Hepatocyte (in vitro differentiated cells): ENCODE results near the gene TPRN. TPM values are rescaled to one million over a fixed set of nuclear protein-coding genes. Genes with fewer than 3 reads are reported as not detected.

Source experiments
- DNase-seq: peaks from one replicate; pipeline ENCODE4 v3.0.0-alpha.2; 2016; ENCODE audit warnings: low spot score
- H2AFZ ChIP-seq: fragments of 200-600 bp; sonication (generic); 2 replicates; pipeline ENCODE4 v1.6.0; 2016; ENCODE audit warnings: antibody characterized with exemption, mild to moderate bottlenecking
- H3K27ac ChIP-seq: fragments of 200-600 bp; sonication (generic); 2 replicates; pipeline ENCODE4 v1.5.1; 2016; ENCODE audit warnings: mild to moderate bottlenecking
- H3K27me3 ChIP-seq: fragments of 200-600 bp; sonication (generic); 2 replicates; pipeline ENCODE4 v1.6.1; 2016
- H3K36me3 ChIP-seq: fragments of 200-600 bp; sonication (generic); replicated peaks from 2 replicates; pipeline ENCODE4 v1.5.1; 2016; ENCODE audit warnings: low read depth; ENCODE audit not compliant: insufficient read depth
- H3K4me1 ChIP-seq: fragments of 200-600 bp; sonication (generic); 2 replicates; pipeline ENCODE4 v1.5.1; 2016; ENCODE audit warnings: mild to moderate bottlenecking, moderate library complexity; ENCODE audit not compliant: insufficient read depth
- H3K4me2 ChIP-seq: fragments of 200-600 bp; sonication (generic); 2 replicates; pipeline ENCODE4 v1.6.0; 2016
- H3K4me3 ChIP-seq: fragments of 200-600 bp; sonication (generic); 2 replicates; pipeline ENCODE4 v1.5.1; 2016; ENCODE audit warnings: mild to moderate bottlenecking
- H3K79me2 ChIP-seq: fragments of 200-600 bp; sonication (generic); 2 replicates; pipeline ENCODE4 v1.6.0; 2017; ENCODE audit warnings: mild to moderate bottlenecking
- H3K9me2 ChIP-seq: fragments of 200-600 bp; sonication (generic); replicated peaks from 2 replicates; pipeline ENCODE4 v1.6.0; 2017; ENCODE audit warnings: mild to moderate bottlenecking; ENCODE audit not compliant: insufficient read depth
- H3K9me3 ChIP-seq: fragments of 200-600 bp; sonication (generic); 2 replicates; pipeline ENCODE4 v1.5.1; 2016; ENCODE audit warnings: low read depth, mild to moderate bottlenecking
- H4K20me1 ChIP-seq: fragments of 200-600 bp; sonication (generic); 2 replicates; pipeline ENCODE4 v1.6.0; 2016; ENCODE audit warnings: mild to moderate bottlenecking; ENCODE audit not compliant: insufficient read depth, poor library complexity, severe bottlenecking
- CTCF ChIP-seq: fragments of 200-600 bp; sonication (generic); IDR thresholded peaks from 2 replicates; pipeline ENCODE4 v1.5.1; 2016; ENCODE audit warnings: antibody characterized with exemption, mild to moderate bottlenecking; ENCODE audit not compliant: poor library complexity
- EZH2 ChIP-seq: fragments of 200-600 bp; sonication (generic); IDR thresholded peaks from 2 replicates; pipeline ENCODE4 v1.6.1; 2016; ENCODE audit warnings: antibody characterized with exemption, mild to moderate bottlenecking, borderline replicate concordance
- EZH2phosphoT487 ChIP-seq: fragments of 200-600 bp; sonication (generic); IDR thresholded peaks from one replicate; pipeline ENCODE4 v1.6.1; 2018; ENCODE audit warnings: antibody characterized with exemption, mild to moderate bottlenecking, low read depth, moderate library complexity; ENCODE audit not compliant: unreplicated experiment, severe bottlenecking
- WGBS: methylation state at CpG from one replicate; pipeline ENCODE4 v1.1.6; 2016; ENCODE audit warnings: low lambda C conversion rate; ENCODE audit errors: missing lambda C conversion rate; 5-methylcytosine and 5-hydroxymethylcytosine counted together
- polyA plus RNA-seq: library from polyadenylated mRNA; unstranded; fragments of >200 nt; fragmentation: Nextera tagmentation; extraction: Ambion mirVana; gene quantifications from 2 replicates; pipeline ENCODE4 v1.2.1, GENCODE V29; 2016
- total RNA-seq: library from RNA; depleted of rRNA; stranded (reverse); fragments of >200 nt; gene quantifications from 2 replicates; pipeline ENCODE4 v1.2.3, GENCODE V29; 2014

Gene TPRN
- total and polyA plus RNA-seq, 2 experiments from 2014 or later: 34.4 to 104 TPM

- Histone ChIP-seq H3K36me3 (no peaks in the 10 kb centered on the region), H3K9me3 (no peaks in the 10 kb centered on the region), H3K4me2 (no peak overlapping the region), H3K4me1 (no peaks in the 10 kb centered on the region), H3K27me3 (peaks cover 4% of the 10 kb centered on the region), H3K79me2 (no peaks in the 10 kb centered on the region), H3K27ac (no peak overlapping the region), H3K9me2 (no peaks in the 10 kb centered on the region), H2AFZ (no peak overlapping the region), H3K4me3 (no peak overlapping the region), H4K20me1 (no peaks in the 10 kb centered on the region)
- TF ChIP-seq EZH2 (no peak), EZH2phosphoT487 (no peak), CTCF (no peak)
- DNase-seq: no peak
- 87% methylated on average over 24 of the region's 27 CpGs for WGBS
These were observed 52.3 kb downstream of the TPRN start for GRCh38 chr9:137148242-137148641.

GRCh38 chr9:137147793-137148160 is 52.8 kb downstream of the TPRN start:
- H3K4me1 ChIP-seq: no peaks in the 10 kb centered on the region
- H3K4me2 ChIP-seq: no peak overlapping the region
- no peak overlapping the region for H3K27ac ChIP-seq
- no peak overlapping the region for H3K4me3 ChIP-seq
- no peaks in the 10 kb centered on the region for H4K20me1 ChIP-seq
- H3K79me2 ChIP-seq: no peaks in the 10 kb centered on the region
- no peaks in the 10 kb centered on the region for H3K36me3 ChIP-seq
- TF ChIP-seq CTCF (no peak), EZH2phosphoT487 (no peak), EZH2 (no peak)
- DNase-seq: no peak
- H3K27me3 ChIP-seq: peaks cover 7% of the 10 kb centered on the region
- WGBS: 50% methylated on average over 10 of the region's 24 CpGs
- H3K9me2 ChIP-seq: no peaks in the 10 kb centered on the region
- no peak overlapping the region for H2AFZ ChIP-seq
- no peaks in the 10 kb centered on the region for H3K9me3 ChIP-seq

- Histone ChIP-seq H3K9me2 (no peaks in the 10 kb centered on the region), H2AFZ (no peak overlapping the region), H3K4me3 (no peak overlapping the region), H3K79me2 (no peaks in the 10 kb centered on the region), H3K27me3 (peaks cover 12% of the 10 kb centered on the region), H4K20me1 (no peaks in the 10 kb centered on the region), H3K36me3 (no peaks in the 10 kb centered on the region), H3K27ac (no peak overlapping the region), H3K9me3 (no peaks in the 10 kb centered on the region), H3K4me2 (no peak overlapping the region), H3K4me1 (no peaks in the 10 kb centered on the region)
- 94% methylated on average over 24 of the region's 26 CpGs for WGBS
- DNase-seq: no peak
- TF ChIP-seq CTCF (no peak), EZH2 (no peak), EZH2phosphoT487 (no peak)
These were observed 53.3 kb downstream of the TPRN start for GRCh38 chr9:137147091-137147792.

GRCh38 chr9:137146527-137146918 is 54.0 kb downstream of the TPRN start:
- H3K4me2 ChIP-seq: no peak overlapping the region
- no peak overlapping the region for H2AFZ ChIP-seq
- WGBS: 62% methylated on average over 8 of the region's 9 CpGs
- H3K27ac ChIP-seq: no peak overlapping the region
- H3K9me2 ChIP-seq: no peaks in the 10 kb centered on the region
- TF ChIP-seq CTCF (no peak), EZH2phosphoT487 (no peak), EZH2 (no peak)
- no peak overlapping the region for H3K4me3 ChIP-seq
- DNase-seq: no peak
- H3K36me3 ChIP-seq: no peaks in the 10 kb centered on the region
- H3K79me2 ChIP-seq: no peaks in the 10 kb centered on the region
- H3K4me1 ChIP-seq: no peaks in the 10 kb centered on the region
- no peaks in the 10 kb centered on the region for H3K9me3 ChIP-seq
- peaks cover 19% of the 10 kb centered on the region for H3K27me3 ChIP-seq
- no peaks in the 10 kb centered on the region for H4K20me1 ChIP-seq
